Endodermal cell (in vitro differentiated cells): ENCODE measurements around the gene PSMB11. TPM values are rescaled to one million over a fixed set of nuclear protein-coding genes. Genes with fewer than 3 reads are reported as not detected.

Experiments used
- DNase-seq: peaks from one replicate; pipeline ENCODE4 v3.0.0-alpha.2; 2017
- H3K27ac ChIP-seq: 2 replicates; pipeline ENCODE4 v1.5.1; 2013; ENCODE audit warnings: mild to moderate bottlenecking, low read depth, low read length, moderate library complexity
- H3K27me3 ChIP-seq: 2 replicates; pipeline ENCODE4 v1.6.1; 2013; ENCODE audit warnings: mild to moderate bottlenecking, low read length, moderate library complexity; ENCODE audit not compliant: insufficient read depth, control insufficient read depth, poor library complexity, severe bottlenecking
- H3K36me3 ChIP-seq: 2 replicates; pipeline ENCODE4 v1.7.0; 2013; ENCODE audit warnings: mild to moderate bottlenecking, low read length, moderate library complexity; ENCODE audit not compliant: control insufficient read depth, insufficient read depth
- H3K4me1 ChIP-seq: one replicate; pipeline ENCODE4 v1.7.0; 2013; ENCODE audit warnings: low read length; ENCODE audit not compliant: control insufficient read depth, insufficient read depth
- H3K4me3 ChIP-seq: 2 replicates; pipeline ENCODE4 v1.5.1; 2013; ENCODE audit warnings: mild to moderate bottlenecking, low read length, moderate library complexity
- H3K9ac ChIP-seq: 2 replicates; pipeline ENCODE4 v1.6.1; 2013; ENCODE audit warnings: mild to moderate bottlenecking, low read length, moderate library complexity; ENCODE audit not compliant: poor library complexity, severe bottlenecking; ENCODE audit errors: extremely low read depth
- H3K9me3 ChIP-seq: 2 replicates; pipeline ENCODE4 v1.6.1; 2013; ENCODE audit warnings: mild to moderate bottlenecking, low read length, moderate library complexity; ENCODE audit not compliant: control insufficient read depth
- H3K27ac Mint-ChIP-seq: 2 replicates; pipeline ENCODE4 v1.8.0; 2020; ENCODE audit warnings: mixed read lengths
- H3K27me3 Mint-ChIP-seq: 2 replicates; pipeline ENCODE4 v1.8.0; 2021; ENCODE audit warnings: mild to moderate bottlenecking, mixed read lengths; ENCODE audit not compliant: insufficient read depth
- H3K36me3 Mint-ChIP-seq: 2 replicates; pipeline ENCODE4 v1.8.0; 2020; ENCODE audit warnings: low read depth, mixed read lengths
- H3K4me1 Mint-ChIP-seq: 2 replicates; pipeline ENCODE4 v1.8.0; 2020; ENCODE audit warnings: mixed read lengths
- H3K4me3 Mint-ChIP-seq: 2 replicates; pipeline ENCODE4 v1.8.0; 2020; ENCODE audit warnings: mild to moderate bottlenecking, moderate library complexity, mixed read lengths
- H3K9me3 Mint-ChIP-seq: 2 replicates; pipeline ENCODE4 v1.8.0; 2020; ENCODE audit warnings: mild to moderate bottlenecking, mixed read lengths
- CTCF ChIP-seq: fragments of 200-600 bp; sonication (generic); conservative IDR thresholded peaks from 2 replicates; pipeline ENCODE4 v1.5.0; 2021; ENCODE audit warnings: antibody characterized with exemption, mild to moderate bottlenecking
- WGBS, 2 experiments: methylation state at CpG; one replicate each; pipeline versions ENCODE4 v1.1.5 to v1.1.7; 2013; ENCODE audit warnings: missing lambda C conversion rate in 2 of 2, mixed read lengths in 1 of 2; ENCODE audit not compliant: insufficient coverage in 1 of 2, insufficient read length in 1 of 2; 5-methylcytosine and 5-hydroxymethylcytosine counted together
- total RNA-seq, 2 donors: library from RNA; stranded (reverse); fragmentation: NEBNext Ultra II Directional in 1 of 2; extraction: Animal tissue kit (Norgen Biotek cat#: 25700) in 1 of 2; gene quantifications; 2 replicates in 1 of 2; 3 replicates in 1 of 2; pipeline ENCODE4 v1.2.1, GENCODE V29; 2021

PSMB11 gene
- total RNA-seq, 2 donors from 2014 or later = not detected

GRCh38 chr14:23058654-23059504 is 16.9 kb downstream of the PSMB11 start:
- no peaks in the 10 kb centered on the region for H3K4me1 ChIP-seq
- Mint-ChIP-seq H3K27ac (no peak overlapping the region), H3K36me3 (peaks cover 45% of the 10 kb centered on the region), H3K4me3 (no peak overlapping the region), H3K4me1 (peaks cover 10% of the 10 kb centered on the region), H3K9me3 (no peaks in the 10 kb centered on the region), H3K27me3 (no peaks in the 10 kb centered on the region)
- no peaks in the 10 kb centered on the region for H3K27me3 ChIP-seq
- no peak overlapping the region for H3K9ac ChIP-seq
- H3K9me3 ChIP-seq = no peaks in the 10 kb centered on the region
- H3K27ac ChIP-seq = no peak overlapping the region
- H3K36me3 ChIP-seq = peaks cover 51% of the 10 kb centered on the region
- no peak for TF ChIP-seq CTCF
- no peak overlapping the region for H3K4me3 ChIP-seq
- 93 to 95% methylated on average over 27 to 32 of the region's 32 CpGs for WGBS, 2 experiments
- DNase-seq = no peak

- Mint-ChIP-seq H3K4me1 (peaks cover 13% of the 10 kb centered on the region), H3K27ac (peak overlapping the region; percentile 74), H3K36me3 (peaks cover 60% of the 10 kb centered on the region), H3K27me3 (no peaks in the 10 kb centered on the region), H3K9me3 (no peaks in the 10 kb centered on the region), H3K4me3 (no peak overlapping the region)
- Histone ChIP-seq H3K9me3 (no peaks in the 10 kb centered on the region), H3K4me1 (no peaks in the 10 kb centered on the region), H3K27me3 (no peaks in the 10 kb centered on the region), H3K9ac (no peak overlapping the region), H3K36me3 (peaks cover 67% of the 10 kb centered on the region), H3K27ac (no peak overlapping the region), H3K4me3 (no peak overlapping the region)
- WGBS, 2 experiments = 96% methylated on average over 15 to 17 of the region's 17 CpGs
- DNase-seq = no peak
- TF ChIP-seq CTCF = no peak
Observed at GRCh38 chr14:23060536-23061260, 18.7 kb downstream of the PSMB11 start.

- H3K36me3 Mint-ChIP-seq = peaks cover 73% of the 10 kb centered on the region
- DNase-seq = no peak
- peaks cover 14% of the 10 kb centered on the region for H3K4me1 Mint-ChIP-seq
- Histone ChIP-seq H3K27me3 (no peaks in the 10 kb centered on the region), H3K27ac (peak overlapping the region; percentile 44), H3K9me3 (no peaks in the 10 kb centered on the region), H3K4me1 (no peaks in the 10 kb centered on the region), H3K4me3 (no peak overlapping the region), H3K36me3 (peaks cover 79% of the 10 kb centered on the region), H3K9ac (no peak overlapping the region)
- peak overlapping the region; percentile 64 for H3K27ac Mint-ChIP-seq
- no peak overlapping the region for H3K4me3 Mint-ChIP-seq
- no peaks in the 10 kb centered on the region for H3K27me3 Mint-ChIP-seq
- no peak for TF ChIP-seq CTCF
- WGBS, 2 experiments = 90% methylated on average over 4 of the region's 4 CpGs; no CpG with 5 or more reads in 1 of the 2 experiments
- no peaks in the 10 kb centered on the region for H3K9me3 Mint-ChIP-seq
Observed at GRCh38 chr14:23062002-23062401, 20.0 kb downstream of the PSMB11 start.
